ENCODE data around the gene HTR6.

The HTR6 gene

DNA sequence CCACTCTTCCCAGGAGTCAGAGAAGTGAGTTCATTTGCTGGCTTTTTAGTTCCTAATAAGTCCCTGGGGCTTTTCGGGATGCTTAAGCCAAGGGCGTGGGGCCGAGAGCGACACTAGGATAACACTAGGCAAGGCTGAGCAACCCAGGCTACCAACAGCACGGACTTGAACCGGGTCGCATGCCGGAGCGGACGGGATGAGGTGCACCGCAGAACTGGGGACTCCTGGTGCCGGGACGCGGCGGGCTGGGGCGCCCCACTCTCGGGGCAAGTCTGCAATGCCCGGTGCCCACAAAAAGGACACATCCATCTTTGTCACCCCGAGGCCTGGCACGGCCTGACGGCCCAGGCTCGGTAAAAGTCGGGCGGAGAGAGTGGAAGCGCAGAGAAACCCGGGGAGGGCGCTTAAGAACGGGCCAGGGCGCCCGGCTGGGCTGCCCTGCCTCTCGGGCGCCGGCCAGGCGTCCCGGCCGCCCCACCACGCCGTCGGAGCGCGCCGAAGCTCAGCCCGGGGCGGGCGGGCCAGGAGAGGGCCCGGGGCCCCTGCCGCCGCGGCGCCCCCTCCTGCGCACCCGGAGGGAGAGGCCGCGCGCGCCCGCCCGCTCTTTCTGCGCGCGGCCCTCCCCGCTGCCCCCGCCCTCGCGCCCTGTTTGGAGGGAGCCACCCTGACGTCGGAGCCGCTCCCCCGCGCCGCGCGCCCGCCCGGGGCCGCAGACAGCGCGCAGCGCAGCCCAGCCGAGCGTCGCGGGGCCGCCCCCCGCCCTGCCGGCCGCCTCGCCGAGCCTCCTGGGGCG is 20.9 kb upstream of the HTR6 start, which contains the start of gene NBL1:
NBL1 (plus strand) TSS at position 710 of the 793 bp plus-strand sequence. CDS start 10,720 bp downstream, outside the sequence.
- ChIA-PET CTCF (interaction anchor here (0.6 to 1.5 kb wide), 7 partner anchors 10 to 1042 kb away, joined by 3 to 8 read pairs (median 3); no protein-coding TSS in a partner anchor), POLR2A (ENCODE audit: low non-redundant PET) (no interaction called here)
- peak; percentile 77 for DNase-seq (ENCODE audit: low spot score)
- H3K27ac ChIP-seq: peak within 1 kb of the TSS; percentile 93
- no peak for TF ChIP-seq CTCF (conservative IDR thresholded peaks at IDR 0.05; ENCODE audit: low read depth)

DNA sequence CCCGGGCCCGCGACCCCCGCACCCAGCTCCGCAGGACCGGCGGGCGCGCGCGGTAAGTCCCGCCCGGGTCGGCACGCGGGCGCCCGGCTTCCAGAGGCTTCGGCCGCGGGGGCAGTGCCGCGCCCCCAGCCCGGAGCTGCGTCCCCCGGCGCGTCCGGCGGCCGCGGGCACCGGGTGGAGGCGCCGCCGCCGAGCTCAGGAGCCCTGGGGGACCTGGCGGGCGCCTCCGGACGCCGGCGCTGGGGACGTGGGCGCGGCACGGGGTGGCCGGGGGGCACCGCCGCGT is 20.3 kb upstream of the HTR6 start:
- no peak for TF ChIP-seq CTCF (conservative IDR thresholded peaks at IDR 0.05; ENCODE audit: low read depth)
- peak overlapping the region; percentile 93 for H3K27ac ChIP-seq
- ChIA-PET CTCF (interaction anchor here (0.6 to 1.5 kb wide), 3 partner anchors 9 to 251 kb away, joined by 3 to 6 read pairs (median 4); no protein-coding TSS in a partner anchor), POLR2A (ENCODE audit: low non-redundant PET) (no interaction called here)
- DNase-seq (ENCODE audit: low spot score): no peak

DNA sequence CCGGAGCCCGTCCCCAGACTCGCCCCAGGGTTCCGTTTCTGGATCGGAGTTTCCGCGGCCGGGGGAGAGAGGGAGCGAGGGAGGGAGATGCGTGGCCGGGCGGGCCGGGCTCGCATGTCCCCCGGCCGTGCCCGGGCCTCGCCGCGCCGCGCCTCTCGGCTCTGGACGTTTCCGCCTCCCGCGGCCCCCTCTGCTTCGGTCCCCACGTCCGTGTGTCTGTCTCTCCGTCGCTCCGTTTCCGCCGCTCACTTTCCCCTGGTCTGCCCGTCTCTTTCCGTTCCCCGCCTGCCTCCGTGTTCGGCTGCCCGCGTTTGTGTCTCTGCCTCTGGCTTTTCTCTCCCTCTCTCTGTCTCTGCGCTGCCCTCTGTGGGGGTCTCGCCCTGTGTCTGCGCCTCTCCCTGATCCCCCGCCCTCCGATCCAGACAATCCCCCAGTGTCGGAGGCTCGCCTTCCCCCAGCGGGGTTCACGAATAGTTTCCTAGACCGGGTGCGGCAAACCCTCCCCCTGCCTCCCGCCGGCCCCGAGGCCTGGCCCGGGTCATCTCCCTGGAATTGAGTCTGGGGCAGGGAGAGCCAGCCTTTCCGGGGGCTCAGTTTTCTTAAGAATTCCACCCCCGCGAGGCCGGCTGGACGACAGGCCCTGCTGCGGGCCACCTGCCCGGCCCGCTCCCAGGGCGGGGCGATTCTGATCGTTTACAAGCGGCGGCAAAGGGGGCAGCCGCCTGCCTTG is 19.8 kb upstream of the HTR6 start:
- ChIA-PET CTCF (interaction anchor here (0.6 to 1.1 kb wide), 2 partner anchors 8 to 9 kb away, joined by 3 to 6 read pairs; no protein-coding TSS in a partner anchor), POLR2A (ENCODE audit: low non-redundant PET) (no interaction called here)
- peak overlapping the region; percentile 93 for H3K27ac ChIP-seq
- TF ChIP-seq CTCF (conservative IDR thresholded peaks at IDR 0.05; ENCODE audit: low read depth): no peak
- peak; percentile 47 for DNase-seq (ENCODE audit: low spot score)

DNA sequence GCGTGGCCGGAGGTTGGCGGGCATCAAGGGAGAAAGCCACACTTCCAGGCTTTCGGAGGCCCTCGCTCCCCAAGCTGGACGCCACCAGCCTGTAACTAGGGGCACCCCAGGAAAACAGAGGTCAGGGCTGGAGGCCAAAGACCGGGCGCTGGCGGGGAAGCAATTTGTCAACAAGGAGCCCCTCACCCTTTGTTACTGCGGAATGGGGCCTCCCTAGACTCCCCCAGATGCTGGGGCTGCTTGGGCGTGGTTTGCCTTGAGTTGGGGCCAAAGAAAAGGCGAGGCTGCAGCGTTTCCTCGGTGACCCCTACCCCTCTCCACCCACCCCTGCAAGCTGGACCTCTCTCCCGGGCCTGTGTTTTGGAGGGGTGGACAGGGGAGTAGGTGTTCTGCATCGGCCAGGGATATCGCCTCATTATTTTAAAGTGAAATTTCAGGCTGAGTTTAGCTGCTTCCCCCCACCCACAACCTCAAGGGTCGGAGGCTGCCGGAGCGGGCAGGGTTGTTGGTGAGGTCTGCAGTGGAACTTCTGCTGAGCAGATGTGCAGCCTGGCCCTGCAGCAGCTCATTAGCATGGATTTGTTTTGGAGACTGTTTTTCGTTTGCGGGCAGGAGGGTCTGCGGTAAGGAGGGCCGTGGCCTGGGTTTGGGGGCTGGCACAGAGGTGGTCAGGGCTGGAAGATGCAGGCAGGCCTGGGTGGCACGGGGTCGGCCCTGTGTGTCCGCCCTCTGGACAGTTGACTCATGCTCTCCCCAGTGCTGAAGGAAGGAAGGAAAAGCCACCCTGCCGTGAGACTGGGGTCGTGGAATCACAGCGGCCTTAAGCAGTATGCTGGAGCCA is 19.0 kb upstream of the HTR6 start:
- peak overlapping the region; percentile 93 for H3K27ac ChIP-seq
- TF ChIP-seq CTCF (conservative IDR thresholded peaks at IDR 0.05; ENCODE audit: low read depth): no peak
- no peak for DNase-seq (ENCODE audit: low spot score)
- POLR2A ChIA-PET (ENCODE audit: low non-redundant PET): interaction anchor here (0.6 kb wide), 1 partner anchor 159 kb away, joined by 3 read pairs; no protein-coding TSS in a partner anchor
- CTCF ChIA-PET: interaction anchor here (1.1 kb wide), 1 partner anchor 250 kb away, joined by 3 read pairs; no protein-coding TSS in a partner anchor

DNA sequence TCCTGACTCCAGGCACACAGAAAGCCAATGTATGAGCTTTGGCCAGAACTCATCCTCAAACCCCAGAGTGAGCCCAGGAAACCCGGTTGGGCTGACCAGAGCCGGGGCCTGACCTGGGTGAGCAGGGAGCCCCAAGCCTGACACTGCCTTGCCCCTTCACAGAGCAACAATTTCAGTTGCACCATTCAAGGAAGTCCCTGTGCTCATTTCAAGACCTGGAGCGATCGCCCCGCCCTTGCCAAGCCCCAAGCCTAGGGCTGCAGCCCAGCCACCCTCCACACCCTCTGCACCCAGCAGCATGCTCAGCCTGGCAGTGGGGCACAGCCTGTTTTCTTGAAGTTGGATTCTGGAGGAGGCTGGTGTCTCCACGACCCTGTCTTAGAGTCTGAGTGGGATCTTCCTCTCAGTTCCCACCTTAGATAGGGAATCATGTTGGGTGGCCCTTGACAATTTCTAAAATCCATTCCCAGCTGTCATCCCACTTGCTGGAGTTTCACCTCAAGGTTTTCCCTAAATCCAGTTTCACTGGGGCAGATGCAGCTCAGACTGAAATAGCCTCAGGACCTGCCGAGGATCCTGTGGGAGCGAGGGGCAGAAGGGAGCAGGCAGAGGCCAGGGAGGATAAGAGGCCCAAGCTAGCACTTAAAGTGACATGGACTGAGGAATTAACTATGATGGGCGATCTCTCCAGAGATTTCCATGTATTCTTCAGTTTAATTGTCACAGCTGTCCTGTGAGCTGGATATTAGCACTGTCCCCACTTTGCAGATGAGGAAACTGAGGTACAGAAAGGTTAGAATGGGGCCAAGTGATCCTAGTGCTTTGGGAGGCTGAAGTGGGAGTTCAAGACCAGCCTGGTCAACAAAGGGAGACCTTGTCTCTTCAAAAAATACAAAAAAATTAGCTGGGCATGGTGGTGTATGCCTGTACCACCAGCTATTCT is 18.0 kb upstream of the HTR6 start:
- CTCF ChIA-PET: interaction anchor here (0.6 to 1.1 kb wide), 4 partner anchors 14 to 251 kb away, joined by 3 to 5 read pairs (median 4); no protein-coding TSS in a partner anchor
- H3K27ac ChIP-seq: peak overlapping the region; percentile 93
- TF ChIP-seq CTCF (conservative IDR thresholded peaks at IDR 0.05; ENCODE audit: low read depth): no peak
- POLR2A ChIA-PET (ENCODE audit: low non-redundant PET): interaction anchor here (0.7 kb wide), 1 partner anchor 333 kb away, joined by 3 read pairs; no protein-coding TSS in a partner anchor
- peak; percentile 60 for DNase-seq (ENCODE audit: low spot score)
